Stomach smooth muscle (tissue), 2 donors: ENCODE data around the gene LMTK2.

Experiments
- H3K27ac ChIP-seq: one replicate; pipeline ENCODE4 v1.7.0; 2013; ENCODE audit warnings: mild to moderate bottlenecking, low read length, inconsistent platforms
- H3K27me3 ChIP-seq, 2 donors: one replicate each; pipeline ENCODE4 v1.7.0; 2013; ENCODE audit warnings: low read length in 2 of 2; ENCODE audit not compliant: insufficient read depth in 2 of 2, control insufficient read depth in 1 of 2
- H3K36me3 ChIP-seq, 2 donors: one replicate each; pipeline ENCODE4 v1.7.0; 2013; ENCODE audit warnings: low read length in 2 of 2; ENCODE audit not compliant: control insufficient read depth in 2 of 2, insufficient read depth in 2 of 2
- H3K4me1 ChIP-seq: one replicate; pipeline ENCODE4 v1.7.0; 2013; ENCODE audit warnings: low read length; ENCODE audit not compliant: control insufficient read depth, insufficient read depth
- H3K4me3 ChIP-seq, 2 donors: one replicate each; pipeline ENCODE4 v1.7.0; 2013; ENCODE audit warnings: low read length in 2 of 2
- H3K9ac ChIP-seq, 2 donors: one replicate each; pipeline ENCODE4 v1.7.0; 2013; ENCODE audit warnings: low read length in 2 of 2, mild to moderate bottlenecking in 1 of 2
- H3K9me3 ChIP-seq, 2 donors: one replicate each; pipeline ENCODE4 v1.7.0; 2013; ENCODE audit warnings: low read length in 2 of 2; ENCODE audit not compliant: control insufficient read depth in 2 of 2
- donor health status: healthy.
- donor health status: Pancreatic carcinoma.

The LMTK2 gene

DNA sequence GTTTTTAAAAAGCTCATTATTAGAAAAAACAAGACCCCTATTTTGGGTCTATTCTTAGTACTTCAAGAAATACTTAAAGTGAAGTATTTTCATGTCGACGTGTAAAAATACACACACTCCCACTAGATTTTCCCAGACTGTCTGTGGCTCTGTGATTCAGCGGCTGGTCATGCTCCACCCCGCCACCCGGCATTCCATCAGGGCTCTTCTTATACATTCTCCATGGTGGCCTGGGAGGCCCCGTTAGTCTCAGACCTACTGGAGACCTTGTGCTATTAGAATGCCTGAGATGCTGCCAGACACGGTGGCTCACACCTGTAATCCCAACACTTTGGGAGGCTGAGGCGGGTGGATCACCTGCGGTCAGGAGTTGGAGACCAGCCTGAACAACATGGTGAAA lies 132.3 kb downstream of the LMTK2 start:
- Histone ChIP-seq H3K9ac (no peak overlapping the region), H3K27ac (no peak overlapping the region), H3K4me1 (no peaks in the 10 kb centered on the region), H3K4me3 (no peak overlapping the region), H3K9me3 (no peaks in the 10 kb centered on the region), H3K27me3 (no peaks in the 10 kb centered on the region), H3K36me3 (peaks cover 9% of the 10 kb centered on the region in 2 donors)

DNA sequence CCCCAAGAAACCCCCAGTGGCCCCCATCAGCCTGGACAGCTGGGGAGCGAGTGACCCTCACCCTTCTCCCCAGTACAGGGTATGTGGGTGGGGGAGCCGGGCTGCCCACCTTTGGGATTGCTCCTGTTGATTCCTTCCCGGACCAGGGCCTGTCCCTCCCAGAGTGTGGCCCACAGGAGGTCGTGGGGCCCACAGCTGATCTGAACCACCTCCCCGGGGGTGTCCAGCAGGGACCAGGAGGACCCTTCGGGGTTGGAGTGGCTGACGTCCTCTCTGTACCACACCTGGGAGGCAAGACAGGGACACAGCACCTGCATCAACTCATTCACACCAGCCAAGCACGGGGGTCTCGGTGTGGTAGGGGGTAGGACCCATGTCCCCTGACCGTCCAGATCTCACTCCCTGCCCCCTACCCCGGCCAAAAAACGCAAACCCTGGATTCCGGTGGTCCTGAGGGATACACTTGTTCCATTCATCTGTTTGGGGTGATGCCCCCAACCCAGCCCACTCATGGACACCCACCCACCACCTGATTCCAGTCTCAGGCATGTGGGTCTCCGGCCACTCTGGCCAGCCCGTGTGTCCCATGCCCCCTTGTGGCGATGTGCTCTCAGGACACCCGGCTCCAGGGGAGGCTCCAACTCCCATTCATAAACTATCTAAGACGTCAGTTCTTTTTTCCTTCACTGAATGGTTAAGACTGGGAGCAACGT lies 134.5 kb downstream of the LMTK2 start:
- H3K36me3 ChIP-seq, result peaks cover 11 to 14% of the 10 kb centered on the region in 2 donors
- no peak overlapping the region for H3K9ac ChIP-seq
- H3K27ac ChIP-seq, result no peak overlapping the region
- no peaks in the 10 kb centered on the region for H3K9me3 ChIP-seq
- H3K4me3 ChIP-seq, result no peak overlapping the region
- H3K27me3 ChIP-seq, result no peaks in the 10 kb centered on the region
- H3K4me1 ChIP-seq, result no peaks in the 10 kb centered on the region

- H3K27me3 ChIP-seq, result no peaks in the 10 kb centered on the region
- peaks cover 11 to 12% of the 10 kb centered on the region in 2 donors for H3K36me3 ChIP-seq
- no peaks in the 10 kb centered on the region for H3K9me3 ChIP-seq
- no peaks in the 10 kb centered on the region for H3K4me1 ChIP-seq
- no peak overlapping the region for H3K9ac ChIP-seq
- no peak overlapping the region for H3K27ac ChIP-seq
- no peak overlapping the region for H3K4me3 ChIP-seq
Observed at GRCh38 chr7:98241674-98242241, 135.1 kb downstream of the LMTK2 start.

DNA sequence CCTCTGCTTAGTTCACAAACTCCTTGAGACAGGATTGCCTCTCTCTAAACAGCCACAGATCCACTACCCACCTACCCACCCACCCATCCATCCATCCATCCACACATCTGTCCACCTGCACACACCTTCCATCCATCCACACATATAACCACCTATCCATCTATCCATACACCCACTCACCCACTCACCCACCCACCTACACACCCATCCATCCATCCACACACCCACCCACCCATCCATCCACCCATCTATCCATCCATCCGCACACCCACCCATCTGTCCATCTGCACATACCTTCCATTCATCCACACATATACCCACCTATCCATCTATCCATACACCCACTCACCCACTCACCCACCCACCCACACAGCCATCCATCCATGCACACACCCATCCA lies 135.7 kb downstream of the LMTK2 start:
- H3K9ac ChIP-seq, result no peak overlapping the region
- H3K27me3 ChIP-seq, result no peaks in the 10 kb centered on the region
- H3K9me3 ChIP-seq, result no peaks in the 10 kb centered on the region
- no peak overlapping the region for H3K4me3 ChIP-seq
- H3K27ac ChIP-seq, result no peak overlapping the region
- H3K4me1 ChIP-seq, result no peaks in the 10 kb centered on the region
- peaks cover 11 to 12% of the 10 kb centered on the region in 2 donors for H3K36me3 ChIP-seq

DNA sequence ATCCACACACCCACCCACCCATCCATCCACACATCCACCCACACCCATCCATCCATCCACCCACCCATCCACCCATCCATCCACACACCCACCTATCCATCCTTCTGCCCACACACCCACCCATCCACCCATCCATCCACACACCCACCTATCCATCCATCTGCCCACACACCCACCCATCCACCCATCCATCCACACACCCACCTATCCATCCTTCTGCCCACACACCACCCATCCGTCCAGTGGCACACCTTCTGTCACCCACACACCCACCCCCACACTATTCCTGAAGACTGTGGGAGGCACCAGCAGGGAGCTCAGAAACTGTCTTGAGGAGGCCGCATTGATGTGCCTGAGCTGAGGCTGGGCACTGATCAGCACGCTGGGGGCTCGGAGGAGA lies 136.3 kb downstream of the LMTK2 start:
- no peak overlapping the region for H3K9ac ChIP-seq
- H3K27me3 ChIP-seq, result no peaks in the 10 kb centered on the region
- H3K4me3 ChIP-seq, result no peak overlapping the region
- H3K27ac ChIP-seq, result no peak overlapping the region
- H3K36me3 ChIP-seq, result peaks cover 11% of the 10 kb centered on the region in 2 donors
- H3K9me3 ChIP-seq, result no peaks in the 10 kb centered on the region
- H3K4me1 ChIP-seq, result peaks cover under 1% of the 10 kb centered on the region

DNA sequence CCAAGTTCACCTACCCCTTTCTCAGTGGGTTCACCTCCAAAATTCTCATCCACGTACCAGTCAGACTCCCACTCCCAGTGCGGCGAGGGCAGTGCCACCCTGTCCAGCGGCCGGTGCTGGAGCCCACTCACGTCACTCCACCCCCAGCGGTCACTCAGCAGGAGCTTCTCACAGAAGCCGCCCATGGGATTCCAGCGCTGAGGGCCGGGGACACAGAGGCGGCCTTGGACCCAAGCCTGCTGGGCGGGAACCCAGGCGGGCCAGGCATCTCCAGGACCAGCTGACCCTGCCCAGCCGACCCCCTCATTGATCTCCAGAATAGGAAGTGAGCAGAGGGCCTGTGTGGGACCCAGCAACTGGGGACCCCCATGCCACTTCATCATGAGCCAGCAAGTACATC lies 138.2 kb downstream of the LMTK2 start:
- H3K36me3 ChIP-seq, result peaks cover 5% of the 10 kb centered on the region in 2 donors
- no peaks in the 10 kb centered on the region for H3K9me3 ChIP-seq
- H3K4me3 ChIP-seq, result no peak overlapping the region
- no peak overlapping the region for H3K9ac ChIP-seq
- peaks cover 3% of the 10 kb centered on the region for H3K4me1 ChIP-seq
- no peaks in the 10 kb centered on the region for H3K27me3 ChIP-seq
- no peak overlapping the region for H3K27ac ChIP-seq

GRCh38 chr7:98248156-98248555 lies 141.5 kb downstream of the LMTK2 start:
- H3K4me1 ChIP-seq, result peaks cover 22% of the 10 kb centered on the region
- no peaks in the 10 kb centered on the region for H3K9me3 ChIP-seq
- no peaks in the 10 kb centered on the region for H3K27me3 ChIP-seq
- no peak overlapping the region for H3K9ac ChIP-seq
- H3K36me3 ChIP-seq, result peaks cover 2 to 5% of the 10 kb centered on the region in 2 donors
- H3K27ac ChIP-seq, result no peak overlapping the region
- no peak overlapping the region for H3K4me3 ChIP-seq

GRCh38 chr7:98249106-98249505 lies 142.4 kb downstream of the LMTK2 start:
- H3K9ac ChIP-seq, result no peak overlapping the region
- H3K4me3 ChIP-seq, result no peak overlapping the region
- H3K27me3 ChIP-seq, result no peaks in the 10 kb centered on the region
- peaks cover 2 to 5% of the 10 kb centered on the region in 2 donors for H3K36me3 ChIP-seq
- no peak overlapping the region for H3K27ac ChIP-seq
- H3K4me1 ChIP-seq, result peaks cover 23% of the 10 kb centered on the region
- no peaks in the 10 kb centered on the region for H3K9me3 ChIP-seq

- H3K27ac ChIP-seq, result no peak overlapping the region
- H3K4me1 ChIP-seq, result peaks cover 23% of the 10 kb centered on the region
- H3K36me3 ChIP-seq, result peaks cover 0 to 1% of the 10 kb centered on the region in 2 donors
- H3K4me3 ChIP-seq, result peak overlapping the region; percentile 89 to 97
- H3K9ac ChIP-seq, result no peak overlapping the region
- no peaks in the 10 kb centered on the region for H3K9me3 ChIP-seq
- H3K27me3 ChIP-seq, result no peaks in the 10 kb centered on the region
Observed at GRCh38 chr7:98250789-98251188, 144.1 kb downstream of the LMTK2 start.

DNA sequence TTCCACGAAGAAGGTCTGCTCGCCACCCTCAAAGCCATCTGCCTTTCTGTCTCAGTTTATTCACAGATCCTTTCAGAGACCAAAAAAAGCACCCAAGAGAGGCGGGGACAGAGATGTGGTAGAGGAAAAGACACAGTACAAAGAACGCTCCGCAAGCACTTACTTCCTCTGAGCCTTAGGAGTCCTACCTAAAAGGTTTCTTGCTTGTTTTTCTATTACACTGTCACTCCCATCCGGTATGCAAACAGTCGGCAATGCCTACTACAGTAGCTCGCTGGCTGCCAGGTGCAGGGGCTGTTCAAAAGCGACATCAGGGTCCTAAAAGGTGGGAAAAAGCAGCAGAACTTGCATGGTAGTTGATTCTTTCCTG lies 144.6 kb downstream of the LMTK2 start:
- peaks cover 23% of the 10 kb centered on the region for H3K4me1 ChIP-seq
- peak overlapping the region; percentile 67 for H3K27ac ChIP-seq
- H3K4me3 ChIP-seq, result peak overlapping the region; percentile 89 to 97

More for the DNA sequence above, 144.6 kb downstream of the LMTK2 start:
- no peaks in the 10 kb centered on the region for H3K27me3 ChIP-seq
- H3K9ac ChIP-seq, result peak overlapping the region; percentile 77 to 83
- H3K36me3 ChIP-seq, result peaks cover 0 to under 1% of the 10 kb centered on the region in 2 donors
- H3K9me3 ChIP-seq, result no peaks in the 10 kb centered on the region
